ENCODE results near the gene MASP2. TPM values are rescaled to one million over a fixed set of nuclear protein-coding genes. Genes with fewer than 3 reads are reported as not detected.
"Not testable (repeated sequence)": the region's sequence is repeated elsewhere in the genome, so short reads cannot be mapped to it uniquely, and the experiment has no call there.

The MASP2 gene
- total RNA-seq (not detected), polyA plus RNA-seq (ENCODE audit: insufficient read length in 2 of 2) (1 to 10 TPM; 4.7 to 9.8 TPM)
- long read RNA-seq, donor 1, result 0 reads
- long read RNA-seq, donor 2, result 0 reads
- long read RNA-seq, donor 3, result 0 reads
- long read RNA-seq, donor 4, result 0 reads

DNA sequence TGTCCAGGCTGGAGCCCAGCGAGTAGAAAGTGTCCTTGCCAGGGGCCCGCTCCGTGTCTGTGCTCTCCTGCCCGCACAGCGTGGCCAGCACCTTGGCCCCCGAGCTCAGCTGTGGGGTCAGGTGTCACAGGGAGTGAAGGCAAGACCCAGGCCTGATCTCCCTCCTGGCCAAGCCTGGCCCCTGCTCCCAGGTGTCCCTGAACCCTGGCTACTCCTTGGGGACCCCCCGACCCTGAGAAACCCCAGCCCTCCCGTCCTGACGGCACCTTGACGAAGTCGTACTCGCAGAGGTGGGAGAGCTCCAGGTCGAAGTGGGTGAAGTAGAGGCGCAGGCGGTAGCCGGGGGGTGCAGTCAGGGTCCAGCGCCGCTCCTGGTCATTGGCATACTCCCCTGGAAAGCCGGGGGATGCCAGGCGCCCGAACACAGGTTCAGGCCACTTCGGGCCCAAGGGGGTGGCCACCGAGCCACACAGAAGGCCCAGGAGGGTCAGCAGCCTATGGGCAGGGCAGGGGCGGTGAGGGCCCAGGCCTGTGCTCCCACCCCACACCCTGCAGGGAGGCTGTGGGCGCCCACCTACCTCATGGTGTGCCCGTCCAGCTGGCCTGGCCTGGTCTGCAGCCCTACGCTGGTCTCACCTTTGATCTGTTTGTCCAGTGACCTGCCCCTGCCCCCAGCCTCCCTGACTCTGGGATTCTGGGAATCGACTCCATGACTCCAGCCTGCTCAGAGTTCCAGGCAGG lies at the start of gene MASP2:
MASP2 (minus strand) TSS at position 615 of the 741 bp plus-strand sequence; CDS start at position 583, 32 bp downstream.
- no peaks in the 10 kb centered on the region for H3K27me3 ChIP-seq (ENCODE audit: control insufficient read depth, insufficient read depth, low read length)
- no peak for DNase-seq (ENCODE audit: low read depth in 4 of 6, low spot score in 6 of 6)
- WGBS (ENCODE audit: insufficient coverage), result 93% methylated on average over 28 of the region's 28 CpGs
- H3K27ac ChIP-seq (ENCODE audit: low read depth, low read length), result no peak within 1 kb of the TSS
- H3K4me3 ChIP-seq (ENCODE audit: low read depth, low read length), result no peak within 1 kb of the TSS
- no peaks in the 10 kb centered on the region for H3K36me3 ChIP-seq (ENCODE audit: control insufficient read depth, insufficient read depth, low read length)
- H3K9me3 ChIP-seq (ENCODE audit: control insufficient read depth, insufficient read depth, low read length), result no peaks in the 10 kb centered on the region
- peaks cover under 1% of the 10 kb centered on the region for H3K4me1 ChIP-seq (ENCODE audit: control insufficient read depth, insufficient read depth, low read length)

- not testable (repeated sequence) for DNase-seq (ENCODE audit: low read depth in 4 of 6, low spot score in 6 of 6); H3K4me3 ChIP-seq (ENCODE audit: low read depth, low read length); H3K27me3 ChIP-seq (ENCODE audit: control insufficient read depth, insufficient read depth, low read length); H3K4me1 ChIP-seq (ENCODE audit: control insufficient read depth, insufficient read depth, low read length); H3K9me3 ChIP-seq (ENCODE audit: control insufficient read depth, insufficient read depth, low read length); H3K27ac ChIP-seq (ENCODE audit: low read depth, low read length)
- peaks cover 44% of the 10 kb centered on the region for H3K36me3 ChIP-seq (ENCODE audit: control insufficient read depth, insufficient read depth, low read length)
- WGBS (ENCODE audit: insufficient coverage), result no CpG with 5 or more reads among the region's 3 CpGs
These were observed 36.7 kb upstream of the MASP2 start for GRCh38 chr1:11083784-11084183.

DNA sequence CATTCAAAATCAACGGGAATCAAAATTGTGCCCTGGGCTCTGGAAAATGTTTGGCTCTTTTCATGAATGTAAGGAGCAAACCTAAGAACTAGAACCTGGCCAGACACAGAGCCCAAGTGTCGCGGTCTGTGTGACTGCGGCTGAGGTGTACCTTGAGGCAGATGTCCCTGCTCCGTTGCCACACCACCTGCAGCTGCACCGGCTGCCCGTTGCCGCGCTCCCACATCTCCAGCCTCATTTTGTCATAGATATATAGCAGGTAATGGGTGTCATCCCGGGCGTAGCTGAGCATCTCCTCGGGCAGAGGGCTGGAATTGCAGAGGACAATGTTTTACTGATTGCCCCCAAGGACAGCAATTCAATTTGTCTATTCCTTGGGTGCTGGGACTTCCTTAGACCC lies 33.9 kb upstream of the MASP2 start:
- H3K36me3 ChIP-seq (ENCODE audit: control insufficient read depth, insufficient read depth, low read length), result peaks cover 67% of the 10 kb centered on the region
- 93% methylated on average over 8 of the region's 12 CpGs for WGBS (ENCODE audit: insufficient coverage)
- H3K27ac ChIP-seq (ENCODE audit: low read depth, low read length), result no peak overlapping the region
- no peak for DNase-seq (ENCODE audit: low read depth in 4 of 6, low spot score in 6 of 6)
- no peaks in the 10 kb centered on the region for H3K4me1 ChIP-seq (ENCODE audit: control insufficient read depth, insufficient read depth, low read length)
- no peaks in the 10 kb centered on the region for H3K27me3 ChIP-seq (ENCODE audit: control insufficient read depth, insufficient read depth, low read length)
- no peak overlapping the region for H3K4me3 ChIP-seq (ENCODE audit: low read depth, low read length)
- H3K9me3 ChIP-seq (ENCODE audit: control insufficient read depth, insufficient read depth, low read length), result no peaks in the 10 kb centered on the region

GRCh38 chr1:11078631-11079030 lies 31.6 kb upstream of the MASP2 start:
- 95% methylated on average over 2 of the region's 2 CpGs for WGBS (ENCODE audit: insufficient coverage)
- Histone ChIP-seq H3K4me3 (ENCODE audit: low read depth, low read length) (no peak overlapping the region), H3K27ac (ENCODE audit: low read depth, low read length) (no peak overlapping the region), H3K4me1 (ENCODE audit: control insufficient read depth, insufficient read depth, low read length) (no peaks in the 10 kb centered on the region), H3K36me3 (ENCODE audit: control insufficient read depth, insufficient read depth, low read length) (peaks cover 90% of the 10 kb centered on the region), H3K27me3 (ENCODE audit: control insufficient read depth, insufficient read depth, low read length) (no peaks in the 10 kb centered on the region), H3K9me3 (ENCODE audit: control insufficient read depth, insufficient read depth, low read length) (no peaks in the 10 kb centered on the region)
- no peak for DNase-seq (ENCODE audit: low read depth in 4 of 6, low spot score in 6 of 6)

DNA sequence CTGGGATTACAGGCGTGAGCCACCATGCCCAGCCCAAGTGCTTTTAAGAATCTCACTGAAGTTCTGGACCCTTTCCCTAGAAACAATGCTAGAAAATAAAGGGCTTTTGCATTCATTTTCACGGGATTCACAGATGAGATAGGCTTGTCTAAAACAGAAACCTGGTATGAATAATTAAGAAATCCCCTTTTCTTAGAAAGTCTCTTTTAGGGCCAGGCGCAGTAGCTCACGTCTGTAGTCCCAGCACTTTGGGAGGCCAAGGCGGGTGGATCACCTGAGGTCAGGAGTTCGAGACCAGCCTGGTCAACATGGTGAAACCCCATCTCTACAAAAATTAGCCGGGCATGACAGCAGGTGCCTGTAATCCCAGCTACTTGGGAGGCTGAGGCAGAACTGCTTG lies 26.4 kb upstream of the MASP2 start:
- WGBS (ENCODE audit: insufficient coverage), result 100% methylated on average over 5 of the region's 7 CpGs
- H3K4me3 ChIP-seq (ENCODE audit: low read depth, low read length); H3K27ac ChIP-seq (ENCODE audit: low read depth, low read length); H3K27me3 ChIP-seq (ENCODE audit: control insufficient read depth, insufficient read depth, low read length); H3K9me3 ChIP-seq (ENCODE audit: control insufficient read depth, insufficient read depth, low read length); DNase-seq (ENCODE audit: low read depth in 4 of 6, low spot score in 6 of 6): not testable (repeated sequence)
- peaks cover 17% of the 10 kb centered on the region for H3K4me1 ChIP-seq (ENCODE audit: control insufficient read depth, insufficient read depth, low read length)
- H3K36me3 ChIP-seq (ENCODE audit: control insufficient read depth, insufficient read depth, low read length), result peaks cover 96% of the 10 kb centered on the region

DNA sequence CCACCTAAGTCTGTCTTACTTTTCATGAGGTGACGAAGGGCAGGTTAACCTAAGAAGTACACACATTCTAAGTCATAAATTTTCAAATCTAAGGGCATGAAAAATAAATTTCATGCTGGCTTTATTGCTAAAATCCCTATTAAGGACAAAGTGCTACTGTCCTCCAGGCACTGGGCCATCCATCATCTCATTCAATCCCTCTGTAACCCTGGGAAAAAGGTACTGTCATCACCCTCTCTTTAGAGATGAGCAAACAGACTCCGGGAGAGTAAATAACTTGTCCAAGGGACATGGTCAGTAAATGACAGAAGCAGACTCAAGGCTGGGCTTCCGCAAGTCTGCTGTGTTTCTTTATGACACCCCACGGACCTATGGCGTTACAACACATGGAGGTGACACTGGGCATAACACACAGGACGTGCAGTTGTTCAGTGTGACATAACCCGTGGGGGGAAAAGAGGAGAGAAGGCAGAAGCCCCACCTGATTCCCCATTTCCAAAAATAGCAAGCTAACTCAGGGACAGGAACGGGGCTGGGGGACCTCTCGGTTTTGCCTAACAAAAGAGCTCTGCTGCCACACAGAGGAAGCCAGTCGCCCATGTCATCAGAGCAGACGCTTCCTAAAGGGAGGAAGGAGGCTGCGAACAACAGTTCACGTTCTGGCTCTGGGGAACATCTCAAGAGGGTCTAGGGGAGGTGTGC lies 25.3 kb upstream of the MASP2 start:
- WGBS (ENCODE audit: insufficient coverage), result 57% methylated on average over 8 of the region's 13 CpGs
- H3K27ac ChIP-seq (ENCODE audit: low read depth, low read length), result no peak overlapping the region
- no peaks in the 10 kb centered on the region for H3K27me3 ChIP-seq (ENCODE audit: control insufficient read depth, insufficient read depth, low read length)
- no peaks in the 10 kb centered on the region for H3K9me3 ChIP-seq (ENCODE audit: control insufficient read depth, insufficient read depth, low read length)
- peaks cover 99% of the 10 kb centered on the region for H3K36me3 ChIP-seq (ENCODE audit: control insufficient read depth, insufficient read depth, low read length)
- peaks cover 17% of the 10 kb centered on the region for H3K4me1 ChIP-seq (ENCODE audit: control insufficient read depth, insufficient read depth, low read length)
- DNase-seq (ENCODE audit: low read depth in 4 of 6, low spot score in 6 of 6), result peak in 1 of 6 donors; percentile 18
- no peak overlapping the region for H3K4me3 ChIP-seq (ENCODE audit: low read depth, low read length)

DNA sequence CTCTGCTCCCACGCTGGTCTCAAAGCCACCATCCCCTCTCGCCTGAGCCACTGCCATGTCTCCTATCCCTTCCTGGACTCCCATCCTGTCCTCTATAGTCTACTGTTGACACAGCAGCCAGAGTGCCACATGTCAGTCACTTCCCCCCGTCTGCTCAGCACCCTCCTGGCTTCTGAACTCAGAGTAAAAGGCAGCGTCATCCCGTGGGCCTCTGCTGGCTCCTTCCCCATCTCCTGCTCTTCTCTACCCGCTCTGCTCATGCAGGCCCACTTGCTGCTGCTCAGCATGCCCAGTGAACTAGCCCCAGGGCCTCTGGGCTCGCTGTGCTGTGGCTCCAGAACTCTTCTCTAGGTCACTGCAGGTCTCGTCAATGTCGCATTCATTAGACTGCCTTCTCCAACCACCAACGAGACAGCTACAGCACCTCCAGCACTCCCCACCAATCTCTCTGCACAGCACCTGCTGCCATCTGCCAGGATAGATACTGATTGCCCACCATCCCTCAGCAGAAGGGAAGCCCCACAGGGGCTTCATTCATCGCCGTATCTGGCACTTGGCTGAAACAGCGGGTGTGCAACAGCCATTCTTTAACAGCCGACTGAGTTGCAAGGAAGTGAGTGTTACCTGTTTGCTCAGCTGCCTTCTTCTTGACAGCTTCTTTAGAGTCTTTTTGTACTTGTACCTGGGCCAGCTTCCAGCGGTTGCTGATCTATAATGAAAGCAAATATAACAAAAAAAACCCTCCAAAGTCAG lies 24.6 kb upstream of the MASP2 start:
- peak in 1 of 6 donors; percentile 4 for DNase-seq (ENCODE audit: low read depth in 4 of 6, low spot score in 6 of 6)
- H3K36me3 ChIP-seq (ENCODE audit: control insufficient read depth, insufficient read depth, low read length), result peaks cover 96% of the 10 kb centered on the region
- H3K27ac ChIP-seq (ENCODE audit: low read depth, low read length), result no peak overlapping the region

GRCh38 chr1:11070876-11071275 lies 23.8 kb upstream of the MASP2 start:
- 80% methylated on average over 11 of the region's 11 CpGs for WGBS (ENCODE audit: insufficient coverage)
- Histone ChIP-seq H3K9me3 (ENCODE audit: control insufficient read depth, insufficient read depth, low read length) (no peaks in the 10 kb centered on the region), H3K36me3 (ENCODE audit: control insufficient read depth, insufficient read depth, low read length) (peaks cover 96% of the 10 kb centered on the region), H3K4me3 (ENCODE audit: low read depth, low read length) (no peak overlapping the region), H3K27ac (ENCODE audit: low read depth, low read length) (no peak overlapping the region), H3K27me3 (ENCODE audit: control insufficient read depth, insufficient read depth, low read length) (no peaks in the 10 kb centered on the region), H3K4me1 (ENCODE audit: control insufficient read depth, insufficient read depth, low read length) (peaks cover 17% of the 10 kb centered on the region)
- DNase-seq (ENCODE audit: low read depth in 4 of 6, low spot score in 6 of 6), result no peak

More for the DNA sequence above, 24.6 kb upstream of the MASP2 start:
- H3K9me3 ChIP-seq (ENCODE audit: control insufficient read depth, insufficient read depth, low read length), result no peaks in the 10 kb centered on the region
- peaks cover 17% of the 10 kb centered on the region for H3K4me1 ChIP-seq (ENCODE audit: control insufficient read depth, insufficient read depth, low read length)
- 62% methylated on average over 15 of the region's 15 CpGs for WGBS (ENCODE audit: insufficient coverage)
- no peak overlapping the region for H3K4me3 ChIP-seq (ENCODE audit: low read depth, low read length)
- no peaks in the 10 kb centered on the region for H3K27me3 ChIP-seq (ENCODE audit: control insufficient read depth, insufficient read depth, low read length)

DNA sequence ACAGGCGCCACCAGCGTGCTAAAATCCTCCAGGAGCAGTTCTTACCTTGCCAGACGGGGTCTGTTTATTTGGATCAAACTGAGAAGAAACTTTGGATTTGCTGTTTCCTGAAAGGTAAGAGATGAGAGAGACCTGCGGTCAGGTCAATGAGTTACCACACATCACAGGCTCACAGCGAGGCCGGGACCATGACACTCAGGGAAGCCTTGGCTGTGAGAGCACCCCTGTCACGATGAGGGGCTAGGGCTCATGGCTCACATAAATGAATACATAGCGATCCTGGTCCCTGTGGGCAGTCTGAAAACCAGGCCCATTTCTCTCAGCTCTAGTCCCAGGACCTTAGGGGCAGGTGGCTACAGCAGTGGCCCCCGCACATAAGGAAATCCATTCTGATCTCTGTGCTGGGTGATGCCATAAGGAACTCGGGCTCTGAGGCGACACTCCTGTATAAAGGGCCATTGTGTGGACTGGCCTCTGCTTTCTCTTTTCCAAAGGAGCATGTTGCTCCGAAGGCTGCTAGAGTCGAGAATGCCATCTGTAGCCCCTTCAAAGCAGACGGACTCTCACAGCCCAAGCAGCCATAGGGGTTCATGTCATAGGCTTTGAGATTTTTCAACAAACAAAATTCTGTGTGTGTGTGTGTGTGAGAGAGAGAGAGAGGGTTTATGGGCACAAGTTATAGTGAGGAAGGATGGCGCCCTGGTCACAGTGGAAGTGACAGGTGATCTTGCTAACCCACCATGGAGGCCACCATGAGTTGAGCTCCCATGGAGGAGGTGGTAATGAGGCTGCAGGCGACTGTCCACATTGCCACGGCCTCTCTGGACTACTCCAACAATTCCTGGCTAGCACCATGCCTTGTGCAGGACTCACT lies 21.8 kb upstream of the MASP2 start:
- Histone ChIP-seq H3K27me3 (ENCODE audit: control insufficient read depth, insufficient read depth, low read length) (no peaks in the 10 kb centered on the region), H3K27ac (ENCODE audit: low read depth, low read length) (peak overlapping the region; percentile 10), H3K36me3 (ENCODE audit: control insufficient read depth, insufficient read depth, low read length) (peaks cover 92% of the 10 kb centered on the region), H3K4me3 (ENCODE audit: low read depth, low read length) (no peak overlapping the region), H3K4me1 (ENCODE audit: control insufficient read depth, insufficient read depth, low read length) (peaks cover 17% of the 10 kb centered on the region), H3K9me3 (ENCODE audit: control insufficient read depth, insufficient read depth, low read length) (no peaks in the 10 kb centered on the region)
- WGBS (ENCODE audit: insufficient coverage), result 74% methylated on average over 14 of the region's 17 CpGs
- DNase-seq (ENCODE audit: low read depth in 4 of 6, low spot score in 6 of 6), result no peak

All from spinal cord (tissue), 10 donors.